ENCODE results near the gene ARID3B.
"Not testable (repeated sequence)": the region's sequence is repeated elsewhere in the genome, so short reads cannot be mapped to it uniquely, and the experiment has no call there.

ARID3B gene, protein sequence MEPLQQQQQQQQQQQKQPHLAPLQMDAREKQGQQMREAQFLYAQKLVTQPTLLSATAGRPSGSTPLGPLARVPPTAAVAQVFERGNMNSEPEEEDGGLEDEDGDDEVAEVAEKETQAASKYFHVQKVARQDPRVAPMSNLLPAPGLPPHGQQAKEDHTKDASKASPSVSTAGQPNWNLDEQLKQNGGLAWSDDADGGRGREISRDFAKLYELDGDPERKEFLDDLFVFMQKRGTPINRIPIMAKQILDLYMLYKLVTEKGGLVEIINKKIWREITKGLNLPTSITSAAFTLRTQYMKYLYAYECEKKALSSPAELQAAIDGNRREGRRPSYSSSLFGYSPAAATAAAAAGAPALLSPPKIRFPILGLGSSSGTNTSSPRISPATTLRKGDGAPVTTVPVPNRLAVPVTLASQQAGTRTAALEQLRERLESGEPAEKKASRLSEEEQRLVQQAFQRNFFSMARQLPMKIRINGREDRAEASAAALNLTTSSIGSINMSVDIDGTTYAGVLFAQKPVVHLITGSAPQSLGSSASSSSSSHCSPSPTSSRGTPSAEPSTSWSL

DNA sequence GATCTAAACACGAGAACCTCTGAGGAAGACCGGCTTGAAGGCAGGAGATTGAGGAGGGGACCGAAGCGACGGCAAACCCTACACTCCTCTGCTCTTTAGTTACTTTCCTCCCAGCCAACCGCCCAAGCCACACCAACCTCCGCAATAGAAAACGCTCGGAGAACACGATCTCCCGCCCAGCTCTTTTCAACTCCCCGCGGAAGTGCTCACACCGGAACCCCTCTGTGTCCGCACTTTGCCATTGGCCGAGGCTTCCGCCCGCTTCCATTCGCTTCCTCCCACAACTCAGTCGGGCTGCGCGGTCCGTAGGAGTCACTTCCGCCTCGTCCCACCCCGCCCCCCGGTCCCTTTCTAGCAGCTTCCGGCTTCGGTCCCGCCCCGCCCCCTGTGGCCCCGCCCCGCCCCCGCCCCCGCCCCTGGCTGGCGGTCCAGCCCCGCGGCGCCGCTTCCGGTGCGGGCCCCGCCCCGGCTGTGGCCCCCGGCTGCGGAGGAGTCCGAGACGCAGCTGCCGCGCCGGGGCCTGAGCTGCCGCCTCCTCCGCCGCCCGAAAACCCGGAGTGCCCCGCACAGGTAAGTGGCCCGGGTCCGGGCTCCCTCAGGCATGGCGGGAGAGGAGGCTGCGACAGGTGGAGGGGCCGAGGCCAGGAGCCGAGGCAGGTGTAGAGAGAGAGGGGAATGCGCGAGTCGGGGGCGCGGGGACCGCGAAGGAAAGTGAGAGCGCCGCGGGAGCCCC lies at the start of gene ARID3B:
ARID3B (plus strand) TSS at position 460 of the 733 bp plus-strand sequence. CDS start 2,717 bp downstream, outside the sequence.
- DNase-seq (ENCODE audit: low read depth in 1 of 2, low spot score in 1 of 2): peak; percentile 90 to 96

DNA sequence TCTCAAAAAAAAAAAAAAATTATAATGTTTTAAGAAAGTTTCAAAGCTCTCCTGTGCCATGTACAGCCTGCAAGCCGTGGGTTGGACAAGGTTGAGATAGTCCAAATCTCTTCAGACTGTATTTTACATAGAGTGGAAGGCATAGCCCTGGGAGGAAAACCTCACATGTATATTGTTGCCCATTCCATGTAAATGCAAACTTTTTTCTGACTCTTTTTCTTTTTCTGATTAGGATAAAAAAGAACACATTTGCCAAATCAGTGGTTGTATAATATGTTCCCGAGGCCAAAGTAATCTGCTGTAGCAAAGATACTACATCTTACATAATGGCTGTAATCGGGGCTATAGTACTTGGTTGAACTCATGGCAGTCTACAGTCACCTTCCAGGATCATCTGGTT lies 44.4 kb upstream of the ARID3B start:
- DNase-seq (ENCODE audit: low read depth in 1 of 2, low spot score in 1 of 2): no peak

DNA sequence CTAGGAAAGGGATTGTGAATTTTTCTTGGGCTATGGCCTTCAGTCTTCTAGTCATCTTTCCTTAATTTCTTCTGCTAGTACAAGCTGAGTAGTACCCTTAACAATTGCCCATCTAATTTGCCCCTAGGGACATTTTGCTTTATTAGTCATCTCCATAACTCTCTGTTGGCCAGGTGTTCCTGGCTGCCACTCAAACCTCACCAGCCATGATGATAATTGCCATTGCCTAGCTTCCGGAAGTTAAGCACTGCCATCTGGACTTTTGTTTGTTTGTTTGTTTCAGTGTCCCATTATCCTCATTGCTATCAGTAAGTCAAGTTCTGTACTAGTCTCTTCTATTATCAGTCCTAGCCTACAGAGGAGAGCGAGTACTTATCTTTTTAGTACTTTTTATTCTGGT lies 43.4 kb upstream of the ARID3B start:
- no peak for DNase-seq (ENCODE audit: low read depth in 1 of 2, low spot score in 1 of 2)

DNA sequence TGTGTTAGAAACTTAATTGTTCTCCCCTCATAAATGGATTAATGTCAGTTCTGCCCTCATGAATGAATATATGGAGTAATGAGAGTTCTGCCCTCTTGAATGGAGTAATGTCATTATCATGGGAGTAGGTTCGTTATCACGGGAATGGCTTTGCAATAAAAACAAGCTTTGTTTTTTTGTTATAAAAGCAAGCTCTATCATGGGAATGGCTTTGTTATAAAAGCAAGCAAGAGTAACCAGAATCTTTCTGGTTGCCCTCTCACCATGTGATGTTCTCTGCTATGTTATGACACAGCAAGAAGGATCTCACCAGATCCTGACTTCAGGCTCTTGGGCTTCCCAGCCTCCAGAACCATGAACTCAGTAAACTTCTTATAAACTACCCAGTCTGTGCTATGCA lies 41.7 kb upstream of the ARID3B start:
- no peak for DNase-seq (ENCODE audit: low read depth in 1 of 2, low spot score in 1 of 2)

DNA sequence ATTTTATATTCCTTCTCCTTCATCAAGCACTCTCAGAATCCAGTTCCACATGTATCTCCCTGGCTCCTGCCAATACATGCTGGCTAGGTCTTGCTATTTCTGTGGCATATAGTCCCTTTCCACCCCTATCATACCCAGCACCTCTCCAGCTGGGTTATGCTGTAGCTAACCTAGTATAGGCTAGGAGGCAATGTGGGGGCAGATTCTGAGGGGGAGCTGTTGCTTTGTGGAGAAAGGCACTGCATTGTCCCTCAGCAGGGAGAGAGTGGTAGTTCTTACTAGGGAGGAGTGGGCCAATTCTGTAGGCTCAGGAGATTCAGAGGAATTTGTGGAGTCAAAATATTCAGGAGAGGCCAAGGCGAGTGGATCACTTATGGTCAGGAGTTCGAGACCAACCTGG lies 40.6 kb upstream of the ARID3B start:
- DNase-seq (ENCODE audit: low read depth in 1 of 2, low spot score in 1 of 2): no peak

DNA sequence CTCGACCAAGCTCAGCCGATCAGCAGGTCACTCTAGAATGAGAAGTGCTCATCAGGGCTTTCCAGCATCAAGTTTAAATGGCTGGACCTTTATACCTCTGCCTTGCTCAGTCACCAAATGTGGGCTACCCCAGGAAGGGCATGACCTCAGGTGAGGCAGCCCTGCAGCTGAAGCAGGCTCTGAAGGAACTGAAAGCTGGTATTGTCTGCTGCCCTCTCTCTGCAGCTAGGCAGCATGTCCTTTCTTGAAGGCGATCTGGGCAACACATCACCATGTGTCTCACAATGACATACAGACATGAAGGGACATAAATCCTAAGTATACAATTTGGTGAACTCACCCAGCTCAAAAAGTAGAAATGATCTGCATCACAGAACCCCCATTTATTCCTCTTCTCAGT lies 38.7 kb upstream of the ARID3B start:
- DNase-seq (ENCODE audit: low read depth in 1 of 2, low spot score in 1 of 2): no peak

DNA sequence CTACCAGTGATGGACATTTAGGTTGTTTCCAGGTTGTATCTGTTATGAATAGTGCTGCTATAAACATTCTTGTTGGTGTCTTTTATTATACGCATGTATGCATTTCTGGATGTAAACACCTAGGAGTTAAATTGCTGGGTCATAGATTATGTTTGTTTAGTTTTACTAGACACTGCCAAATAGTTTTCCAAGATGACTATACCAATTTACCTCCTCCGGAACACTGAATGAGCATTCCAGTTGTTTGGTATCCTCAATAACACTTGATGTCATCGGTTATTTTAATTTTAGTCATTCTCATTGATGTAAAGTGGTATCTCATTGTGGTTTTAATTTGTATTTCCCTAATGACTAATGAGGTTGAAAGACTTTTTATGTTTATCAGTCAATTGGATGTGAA lies 36.6 kb upstream of the ARID3B start:
- no peak for DNase-seq (ENCODE audit: low read depth in 1 of 2, low spot score in 1 of 2)

DNA sequence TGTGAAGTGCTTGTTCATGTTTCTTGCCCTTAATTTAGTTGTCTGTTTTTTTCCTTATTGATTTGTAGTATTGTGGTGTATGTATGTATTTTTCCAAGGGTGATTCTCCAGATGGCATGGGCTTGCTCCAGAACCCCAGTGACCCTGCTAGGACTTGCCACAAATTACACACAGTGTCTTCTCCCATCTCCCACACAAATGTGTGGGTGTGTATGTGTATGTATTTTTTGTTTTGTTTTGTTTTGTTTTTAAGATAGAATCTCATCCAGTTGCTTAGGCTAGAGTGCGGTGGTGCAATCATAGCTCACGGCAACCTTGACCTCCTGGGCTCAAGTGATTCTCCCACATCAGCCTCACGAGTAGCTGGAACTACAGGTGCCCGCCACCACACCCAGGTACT lies 36.2 kb upstream of the ARID3B start:
- DNase-seq (ENCODE audit: low read depth in 1 of 2, low spot score in 1 of 2): no peak

DNA sequence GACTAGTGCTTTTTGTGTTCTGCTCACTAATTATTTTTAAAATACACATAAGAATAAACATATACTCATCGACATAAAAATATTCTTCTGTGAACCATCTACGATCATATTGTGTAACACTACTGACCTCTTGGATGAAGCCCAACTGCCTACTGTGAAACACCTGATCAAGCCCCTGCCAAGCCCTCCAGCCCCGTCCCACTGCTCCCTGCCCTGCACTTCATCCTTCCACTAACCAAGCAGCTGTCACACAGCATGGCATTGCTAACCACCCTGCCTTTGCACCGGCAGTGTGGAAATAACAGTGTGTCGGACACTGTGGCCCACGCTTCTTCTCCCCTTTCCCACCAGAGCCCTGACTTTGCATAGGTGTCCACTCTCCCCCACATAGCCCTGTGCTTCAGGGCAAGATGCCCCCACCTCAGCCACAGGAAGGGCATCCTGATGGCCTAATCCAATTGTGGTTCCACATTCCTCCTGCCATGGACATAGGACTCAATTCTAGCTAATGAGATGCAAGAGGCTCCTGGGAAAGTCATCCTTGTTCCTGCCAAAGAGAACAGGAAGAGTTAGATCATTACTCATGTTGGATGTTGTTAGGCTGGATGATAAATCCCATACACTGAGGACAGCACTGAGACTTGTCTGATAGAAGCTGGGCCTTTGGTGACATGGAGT lies 35.0 kb upstream of the ARID3B start:
- no peak for DNase-seq (ENCODE audit: low read depth in 1 of 2, low spot score in 1 of 2)

DNA sequence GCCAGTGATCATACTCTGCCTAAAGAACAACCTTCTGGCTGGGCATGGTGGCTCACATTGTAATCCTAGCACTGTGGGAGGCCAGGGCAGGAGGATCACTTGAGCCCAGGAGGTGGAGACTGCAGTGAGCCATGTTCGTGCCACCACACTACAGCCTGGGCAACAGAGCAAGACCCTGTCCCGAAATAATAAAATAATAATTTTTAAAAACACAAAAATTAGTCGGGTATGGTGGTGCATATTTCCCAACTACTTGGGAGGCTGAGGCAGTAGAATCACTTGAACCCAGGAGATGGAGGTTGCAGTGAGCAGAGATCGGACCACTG lies 34.5 kb upstream of the ARID3B start:
- no peak for DNase-seq (ENCODE audit: low read depth in 1 of 2, low spot score in 1 of 2)

DNA sequence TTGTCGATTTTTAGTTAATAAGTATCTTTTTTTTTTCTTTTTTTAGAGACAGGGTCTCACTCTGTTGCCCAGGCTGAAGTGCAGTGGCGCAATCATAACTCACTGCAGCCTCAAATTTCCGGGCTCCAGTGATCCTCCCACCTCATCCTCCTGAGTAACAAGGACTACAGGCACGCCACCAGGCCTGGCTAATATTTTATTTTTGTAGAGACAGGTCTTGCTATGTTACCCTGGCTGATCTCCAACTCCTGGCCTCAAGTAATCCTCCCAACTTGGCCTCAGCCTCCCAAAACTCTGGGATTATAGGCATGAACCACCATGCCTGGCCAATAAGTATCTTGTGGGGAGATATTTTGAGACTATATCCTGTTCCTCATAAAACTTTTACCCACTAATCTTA lies 29.4 kb upstream of the ARID3B start:
- no peak for DNase-seq (ENCODE audit: low read depth in 1 of 2, low spot score in 1 of 2)

DNA sequence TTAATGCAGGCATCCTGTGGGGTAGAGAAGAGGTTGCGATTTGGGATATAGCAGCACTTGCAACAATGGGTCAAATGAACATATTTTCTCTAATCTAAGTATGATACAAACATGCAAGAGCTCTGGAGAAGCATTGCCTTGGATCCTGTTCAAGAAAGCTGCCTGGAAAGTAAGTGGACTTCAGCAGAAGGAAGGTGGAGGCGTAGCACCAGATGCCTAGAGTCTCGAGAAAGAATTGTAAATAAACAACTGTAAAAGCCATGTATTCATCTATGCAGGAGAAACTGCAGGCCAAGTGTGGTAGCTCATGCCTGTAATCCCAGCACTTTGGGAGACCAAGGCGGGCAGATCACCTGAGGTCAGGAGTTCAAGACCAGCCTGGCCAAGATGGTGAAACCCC lies 27.0 kb upstream of the ARID3B start:
- not testable (repeated sequence) for DNase-seq (ENCODE audit: low read depth in 1 of 2, low spot score in 1 of 2)

DNA sequence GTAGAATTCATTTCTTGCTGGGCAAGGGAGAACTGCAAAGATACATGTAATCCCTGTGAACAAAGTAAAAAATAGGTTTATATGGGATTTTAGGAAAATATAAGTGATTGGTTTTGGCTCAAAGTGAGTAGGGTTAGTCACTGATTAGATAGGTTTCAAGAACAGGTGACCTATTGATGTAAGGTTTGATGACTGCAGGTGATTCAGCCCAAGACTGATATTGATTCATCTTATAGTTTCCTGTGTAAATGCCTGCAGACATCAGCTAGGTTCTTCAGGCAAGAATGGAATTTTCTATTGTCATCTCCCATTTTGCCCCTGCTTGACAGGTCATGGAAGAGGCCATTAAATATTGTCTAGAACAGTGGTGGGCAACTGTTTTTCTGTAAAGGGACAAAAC lies 23.9 kb upstream of the ARID3B start:
- no peak for DNase-seq (ENCODE audit: low read depth in 1 of 2, low spot score in 1 of 2)

DNA sequence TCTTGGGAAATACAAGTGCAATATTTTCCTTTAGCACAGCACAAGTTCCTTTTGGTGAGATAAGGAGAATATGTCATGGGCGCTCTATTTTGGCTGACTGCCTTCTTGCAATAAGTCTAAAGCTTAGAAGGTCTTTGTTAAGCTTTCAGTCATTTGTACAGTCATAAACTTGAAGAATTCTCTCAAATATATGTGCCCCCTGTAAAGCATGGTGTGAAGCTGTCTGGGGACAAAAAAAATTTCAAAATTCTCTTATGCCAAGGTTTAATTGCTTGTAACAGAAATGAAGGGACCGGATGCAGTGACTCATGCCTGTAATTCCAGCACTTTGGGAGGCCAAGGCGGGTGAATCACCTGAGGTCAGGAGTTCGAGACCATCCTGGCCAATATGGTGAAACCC lies 21.7 kb upstream of the ARID3B start:
- DNase-seq (ENCODE audit: low read depth in 1 of 2, low spot score in 1 of 2): no peak

DNA sequence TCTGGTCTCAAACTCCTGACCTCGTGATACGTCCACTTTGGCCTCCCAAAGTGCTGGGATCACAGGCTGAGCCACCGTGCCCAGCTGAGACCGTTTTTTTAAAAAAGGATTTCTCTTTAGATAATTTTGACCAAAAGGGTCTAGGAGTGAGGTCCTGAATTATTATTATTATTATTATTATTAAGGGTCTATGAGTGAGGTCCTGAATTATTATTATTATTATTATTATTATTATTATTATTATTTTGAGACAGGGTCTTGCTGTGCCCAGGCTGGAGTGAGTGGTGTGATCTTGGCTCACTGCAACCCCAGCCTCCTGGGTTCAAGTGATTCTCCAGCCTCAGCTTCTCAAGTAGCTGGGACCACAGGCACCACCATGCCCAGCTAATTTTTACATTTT lies 20.6 kb upstream of the ARID3B start:
- DNase-seq (ENCODE audit: low read depth in 1 of 2, low spot score in 1 of 2): no peak

DNA sequence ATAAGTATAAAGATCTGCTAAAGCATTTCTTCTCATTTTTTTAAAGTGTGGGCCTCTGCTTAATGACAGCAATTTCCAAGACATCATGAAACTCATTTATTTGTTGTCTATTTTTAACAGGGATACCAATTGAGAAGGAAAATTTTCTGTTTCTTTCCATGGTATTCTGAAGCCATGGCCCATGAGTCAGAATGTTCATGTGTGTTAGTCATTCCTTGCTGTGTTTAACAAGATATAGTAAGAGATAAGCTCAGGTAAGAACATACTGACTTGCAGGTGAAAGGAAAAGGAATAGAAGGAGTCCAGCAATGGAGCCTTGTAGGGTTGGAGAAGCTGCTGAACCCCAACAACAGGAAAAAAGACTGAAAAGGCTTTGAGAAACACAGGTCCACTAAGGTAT lies 17.0 kb upstream of the ARID3B start:
- DNase-seq (ENCODE audit: low read depth in 1 of 2, low spot score in 1 of 2): no peak

DNA sequence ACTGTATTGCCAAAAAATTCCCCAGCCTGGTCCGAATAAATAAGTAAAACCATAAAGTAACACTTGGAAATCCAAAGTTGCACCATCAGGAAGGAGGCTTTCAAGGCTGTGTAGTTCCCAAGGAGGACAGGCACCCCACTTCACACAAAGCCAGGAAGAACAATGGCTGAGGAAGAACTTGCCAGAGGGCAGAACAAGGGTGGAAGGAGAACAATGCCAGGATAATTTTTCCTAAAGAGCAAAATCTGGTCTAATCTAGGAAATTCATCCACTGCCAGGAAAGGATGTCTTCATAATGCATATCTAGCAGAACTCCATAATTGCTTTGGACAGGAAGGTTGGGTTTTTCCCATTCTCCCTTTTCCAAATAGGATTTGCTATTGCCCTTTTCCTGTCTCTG lies 15.7 kb upstream of the ARID3B start:
- DNase-seq (ENCODE audit: low read depth in 1 of 2, low spot score in 1 of 2): no peak

DNA sequence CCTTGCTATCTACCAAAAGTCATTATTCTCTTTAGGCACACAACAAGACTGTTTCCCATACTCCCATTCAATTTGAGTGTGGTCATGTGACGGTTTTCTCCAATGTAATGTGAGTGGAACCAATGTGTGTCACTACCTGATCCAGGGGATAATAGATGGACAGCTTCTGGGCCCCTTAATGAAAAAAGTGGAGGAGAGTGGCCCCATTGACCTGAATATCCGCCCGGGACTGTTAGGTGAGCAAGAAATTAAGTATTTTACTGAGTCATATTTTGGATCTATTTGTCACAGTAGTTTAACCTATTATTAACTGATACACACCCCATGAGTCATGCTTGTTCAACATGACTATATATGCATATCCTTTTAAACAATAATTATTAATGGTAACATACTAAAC lies 15.1 kb upstream of the ARID3B start:
- DNase-seq (ENCODE audit: low read depth in 1 of 2, low spot score in 1 of 2): no peak

DNA sequence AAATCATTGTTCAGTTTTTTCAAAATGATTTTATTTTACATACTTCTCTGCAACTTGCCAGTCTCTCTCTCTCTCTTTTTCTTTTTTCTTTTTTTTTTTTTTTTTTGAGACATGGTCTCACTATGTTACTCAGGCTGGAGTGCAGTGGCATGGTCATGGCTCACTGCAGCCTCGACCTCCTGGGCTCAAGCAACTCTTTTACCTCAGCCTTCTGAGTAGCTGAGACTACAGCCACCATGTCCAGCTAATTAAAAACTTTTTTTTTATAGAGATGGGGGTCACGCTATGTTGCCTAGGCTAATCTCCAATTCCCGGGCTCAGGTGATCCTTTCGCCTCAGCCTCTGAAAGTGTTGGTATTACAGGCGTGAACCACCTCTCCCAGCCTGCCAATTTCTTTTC lies 12.1 kb upstream of the ARID3B start:
- DNase-seq (ENCODE audit: low read depth in 1 of 2, low spot score in 1 of 2): no peak

DNA sequence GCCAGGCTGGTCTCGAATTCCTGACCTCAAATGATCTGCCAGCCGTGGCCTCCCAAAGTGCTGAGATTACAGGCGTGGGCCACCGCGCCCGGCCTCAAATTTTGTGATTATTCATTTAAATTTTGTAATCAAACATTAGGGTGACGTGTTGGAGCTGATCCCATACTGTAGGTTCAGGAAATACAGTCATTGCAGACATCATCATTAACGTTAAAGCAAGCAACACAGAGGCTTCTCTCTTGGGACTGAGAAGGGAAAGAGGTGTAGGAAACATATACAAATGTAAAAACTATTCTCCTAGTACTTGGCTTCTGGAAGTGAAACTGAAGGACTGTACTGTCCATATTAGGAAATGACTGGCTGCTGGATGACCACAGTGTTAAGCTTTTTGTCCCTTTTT lies 11.1 kb upstream of the ARID3B start:
- DNase-seq (ENCODE audit: low read depth in 1 of 2, low spot score in 1 of 2): no peak

DNA sequence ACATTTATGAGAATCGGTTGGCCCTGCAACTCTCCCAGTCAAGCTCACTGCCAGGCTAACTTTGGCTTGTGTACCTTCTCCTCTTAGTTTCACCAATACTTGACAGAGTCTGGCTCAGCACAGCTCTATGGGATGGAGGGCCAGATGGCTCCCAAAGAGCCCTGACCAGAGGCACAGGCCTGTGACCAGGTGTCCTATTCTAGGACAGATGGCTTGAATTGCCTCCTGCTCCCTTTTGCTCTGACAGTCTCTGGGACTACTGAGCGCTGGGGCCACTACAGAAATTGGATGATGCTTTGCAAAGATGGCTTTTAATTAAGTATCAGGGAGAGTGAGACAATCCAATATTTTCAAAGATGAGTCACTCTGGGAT lies 10.3 kb upstream of the ARID3B start:
- no peak for DNase-seq (ENCODE audit: low read depth in 1 of 2, low spot score in 1 of 2)

All from activated CD4-positive, alpha-beta T cell treated with anti-CD3 and anti-CD28 coated beads, Interleukin-2, amount 50 U/mL, for 24 hours (primary cell).